Vagina (tissue), 2 donors: ENCODE measurements around the gene TMEM130.

Experiments used
- POLR2AphosphoS5 ChIP-seq, 2 donors: sonication (generic); formaldehyde crosslinking; IDR thresholded peaks; one replicate each; pipeline ENCODE4 v1.9.0; 2017; ENCODE audit warnings: antibody characterized with exemption in 2 of 2, mild to moderate bottlenecking in 2 of 2, low read depth in 1 of 2; ENCODE audit not compliant: insufficient read depth in 1 of 2
- TF ChIP-seq, protein P1 (sequence below), 3 experiments: fragments of 450-650 bp in 2 of 3; fragments of 200-600 bp in 1 of 3; sonication (generic) in 1 of 3; IDR thresholded peaks; one replicate each; pipeline ENCODE4 v1.5.1; 2017 to 2019; ENCODE audit warnings: antibody characterized with exemption in 3 of 3, mild to moderate bottlenecking in 2 of 3, moderate library complexity in 2 of 3

- no peak for TF ChIP-seq POLR2AphosphoS5 (IDR thresholded peaks at IDR 0.05; ENCODE audit: insufficient read depth in 1 of 2, low read depth in 1 of 2)
- TF ChIP-seq, protein P1, sequence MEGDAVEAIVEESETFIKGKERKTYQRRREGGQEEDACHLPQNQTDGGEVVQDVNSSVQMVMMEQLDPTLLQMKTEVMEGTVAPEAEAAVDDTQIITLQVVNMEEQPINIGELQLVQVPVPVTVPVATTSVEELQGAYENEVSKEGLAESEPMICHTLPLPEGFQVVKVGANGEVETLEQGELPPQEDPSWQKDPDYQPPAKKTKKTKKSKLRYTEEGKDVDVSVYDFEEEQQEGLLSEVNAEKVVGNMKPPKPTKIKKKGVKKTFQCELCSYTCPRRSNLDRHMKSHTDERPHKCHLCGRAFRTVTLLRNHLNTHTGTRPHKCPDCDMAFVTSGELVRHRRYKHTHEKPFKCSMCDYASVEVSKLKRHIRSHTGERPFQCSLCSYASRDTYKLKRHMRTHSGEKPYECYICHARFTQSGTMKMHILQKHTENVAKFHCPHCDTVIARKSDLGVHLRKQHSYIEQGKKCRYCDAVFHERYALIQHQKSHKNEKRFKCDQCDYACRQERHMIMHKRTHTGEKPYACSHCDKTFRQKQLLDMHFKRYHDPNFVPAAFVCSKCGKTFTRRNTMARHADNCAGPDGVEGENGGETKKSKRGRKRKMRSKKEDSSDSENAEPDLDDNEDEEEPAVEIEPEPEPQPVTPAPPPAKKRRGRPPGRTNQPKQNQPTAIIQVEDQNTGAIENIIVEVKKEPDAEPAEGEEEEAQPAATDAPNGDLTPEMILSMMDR (IDR thresholded peaks at IDR 0.05) = no peak
These were observed 31.0 kb upstream of the TMEM130 start for GRCh38 chr7:98900815-98901214.
